Nephron progenitor cell (in vitro differentiated cells): ENCODE data around the gene PGM2.

Source experiments
- DNase-seq: peaks from one replicate; pipeline ENCODE4 v3.0.0; 2021
- H3K27ac Mint-ChIP-seq: 2 replicates; pipeline ENCODE4 v1.8.0; 2021; ENCODE audit warnings: mild to moderate bottlenecking, moderate library complexity, mixed read lengths
- H3K27me3 Mint-ChIP-seq: 2 replicates; pipeline ENCODE4 v1.8.0; 2021; ENCODE audit warnings: mild to moderate bottlenecking, low read depth, mixed read lengths; ENCODE audit not compliant: poor library complexity
- H3K36me3 Mint-ChIP-seq: 2 replicates; pipeline ENCODE4 v1.8.0; 2021; ENCODE audit warnings: low read depth, mixed read lengths
- H3K4me1 Mint-ChIP-seq: 2 replicates; pipeline ENCODE4 v1.8.0; 2021; ENCODE audit warnings: mixed read lengths
- H3K4me3 Mint-ChIP-seq: 2 replicates; pipeline ENCODE4 v1.8.0; 2021; ENCODE audit warnings: mild to moderate bottlenecking, moderate library complexity, mixed read lengths
- H3K9me3 Mint-ChIP-seq: 2 replicates; pipeline ENCODE4 v1.8.0; 2021; ENCODE audit warnings: mild to moderate bottlenecking, moderate library complexity, mixed read lengths
- CTCF ChIP-seq: fragments of 200-600 bp; sonication (generic); IDR thresholded peaks from 2 replicates; pipeline ENCODE4 v1.5.0; 2021; ENCODE audit warnings: antibody characterized with exemption

PGM2 gene

GRCh38 chr4:37830640-37831039 is 4.2 kb downstream of the PGM2 start:
- H3K36me3 Mint-ChIP-seq: peaks cover 47% of the 10 kb centered on the region
- no peak for DNase-seq
- TF ChIP-seq CTCF: no peak
- peaks cover 28% of the 10 kb centered on the region for H3K4me1 Mint-ChIP-seq
- H3K9me3 Mint-ChIP-seq: no peaks in the 10 kb centered on the region
- no peak overlapping the region for H3K27ac Mint-ChIP-seq
- no peak overlapping the region for H3K4me3 Mint-ChIP-seq
- H3K27me3 Mint-ChIP-seq: peaks cover 13% of the 10 kb centered on the region

GRCh38 chr4:37835031-37835430 is 8.5 kb downstream of the PGM2 start:
- Mint-ChIP-seq H3K4me3 (no peak overlapping the region), H3K9me3 (no peaks in the 10 kb centered on the region), H3K27ac (no peak overlapping the region), H3K27me3 (no peaks in the 10 kb centered on the region), H3K4me1 (no peaks in the 10 kb centered on the region), H3K36me3 (peaks cover 47% of the 10 kb centered on the region)
- DNase-seq: no peak
- no peak for TF ChIP-seq CTCF

GRCh38 chr4:37835806-37836205 is 9.3 kb downstream of the PGM2 start:
- Mint-ChIP-seq H3K36me3 (peaks cover 39% of the 10 kb centered on the region), H3K9me3 (no peaks in the 10 kb centered on the region), H3K27me3 (no peaks in the 10 kb centered on the region), H3K27ac (no peak overlapping the region), H3K4me1 (no peaks in the 10 kb centered on the region), H3K4me3 (no peak overlapping the region)
- TF ChIP-seq CTCF: no peak
- DNase-seq: no peak

GRCh38 chr4:37836274-37836673 is 9.8 kb downstream of the PGM2 start:
- peaks cover 39% of the 10 kb centered on the region for H3K36me3 Mint-ChIP-seq
- H3K4me3 Mint-ChIP-seq: no peak overlapping the region
- DNase-seq: no peak
- no peaks in the 10 kb centered on the region for H3K27me3 Mint-ChIP-seq
- H3K9me3 Mint-ChIP-seq: no peaks in the 10 kb centered on the region
- no peaks in the 10 kb centered on the region for H3K4me1 Mint-ChIP-seq
- no peak for TF ChIP-seq CTCF
- H3K27ac Mint-ChIP-seq: peak overlapping the region; percentile 9

- Mint-ChIP-seq H3K4me1 (no peaks in the 10 kb centered on the region), H3K36me3 (peaks cover 38% of the 10 kb centered on the region), H3K9me3 (no peaks in the 10 kb centered on the region), H3K27ac (no peak overlapping the region), H3K4me3 (no peak overlapping the region), H3K27me3 (no peaks in the 10 kb centered on the region)
- no peak for DNase-seq
- no peak for TF ChIP-seq CTCF
These were observed 10.5 kb downstream of the PGM2 start for GRCh38 chr4:37836838-37837440.

- Mint-ChIP-seq H3K27ac (no peak overlapping the region), H3K4me1 (no peaks in the 10 kb centered on the region), H3K27me3 (no peaks in the 10 kb centered on the region), H3K4me3 (no peak overlapping the region), H3K36me3 (peaks cover 38% of the 10 kb centered on the region), H3K9me3 (no peaks in the 10 kb centered on the region)
- no peak for TF ChIP-seq CTCF
- no peak for DNase-seq
These were observed 11.0 kb downstream of the PGM2 start for GRCh38 chr4:37837446-37837845.
